ENCODE results near the gene SATL1.
"Not testable (repeated sequence)": the region's sequence is repeated elsewhere in the genome, so short reads cannot be mapped to it uniquely, and the experiment has no call there.

The SATL1 gene

GRCh38 chrX:85243761-85244449 is at the start of gene SATL1, which contains the start of gene ZNF711:
Gene SATL1 (minus strand): TSS chrX:85243779. CDS start chrX:85108968, 134,811 bp downstream.
Gene ZNF711 (plus strand): TSS chrX:85243991. CDS start chrX:85247573, 3,582 bp downstream.
- peak within 1 kb of the TSS; percentile 80 for H3K4me3 ChIP-seq (replicated peaks; ENCODE audit: low read depth, low read length)
- no peak for TF ChIP-seq CTCF (IDR thresholded peaks at IDR 0.05; ENCODE audit: insufficient read depth, low read length, poor library complexity, severe bottlenecking)
- no peaks in the 10 kb centered on the region for H3K36me3 ChIP-seq (ENCODE audit: control insufficient read depth, insufficient read depth, low read length)
- no peaks in the 10 kb centered on the region for H3K27me3 ChIP-seq (replicated peaks; ENCODE audit: control insufficient read depth, insufficient read depth, low read length)
- DNase-seq (ENCODE audit: extremely low read depth, insufficient read length) = peak; percentile 36

- no peaks in the 10 kb centered on the region for H3K27me3 ChIP-seq (replicated peaks; ENCODE audit: control insufficient read depth, insufficient read depth, low read length)
- no peaks in the 10 kb centered on the region for H3K36me3 ChIP-seq (ENCODE audit: control insufficient read depth, insufficient read depth, low read length)
- DNase-seq (ENCODE audit: extremely low read depth, insufficient read length) = no peak
- TF ChIP-seq CTCF (IDR thresholded peaks at IDR 0.05; ENCODE audit: insufficient read depth, low read length, poor library complexity, severe bottlenecking) = peak; percentile 10
- H3K4me3 ChIP-seq (replicated peaks; ENCODE audit: low read depth, low read length) = no peak overlapping the region
Observed at GRCh38 chrX:85288992-85289723, 45.6 kb upstream of the SATL1 start.

- H3K27me3 ChIP-seq (replicated peaks; ENCODE audit: control insufficient read depth, insufficient read depth, low read length); DNase-seq (ENCODE audit: extremely low read depth, insufficient read length); H3K4me3 ChIP-seq (replicated peaks; ENCODE audit: low read depth, low read length); H3K36me3 ChIP-seq (ENCODE audit: control insufficient read depth, insufficient read depth, low read length): not testable (repeated sequence)
Observed at GRCh38 chrX:85285286-85285685, 41.7 kb upstream of the SATL1 start.

- H3K27me3 ChIP-seq (replicated peaks; ENCODE audit: control insufficient read depth, insufficient read depth, low read length) = no peaks in the 10 kb centered on the region
- H3K4me3 ChIP-seq (replicated peaks; ENCODE audit: low read depth, low read length) = peak overlapping the region; percentile 80
- DNase-seq (ENCODE audit: extremely low read depth, insufficient read length) = peak; percentile 40
- no peak for TF ChIP-seq CTCF (IDR thresholded peaks at IDR 0.05; ENCODE audit: insufficient read depth, low read length, poor library complexity, severe bottlenecking)
- H3K36me3 ChIP-seq (ENCODE audit: control insufficient read depth, insufficient read depth, low read length) = no peaks in the 10 kb centered on the region
Observed at GRCh38 chrX:85244450-85245211, 1.1 kb upstream of the SATL1 start.

- Histone ChIP-seq H3K36me3 (ENCODE audit: control insufficient read depth, insufficient read depth, low read length) (no peaks in the 10 kb centered on the region), H3K27me3 (replicated peaks; ENCODE audit: control insufficient read depth, insufficient read depth, low read length) (no peaks in the 10 kb centered on the region), H3K4me3 (replicated peaks; ENCODE audit: low read depth, low read length) (no peak overlapping the region)
- TF ChIP-seq CTCF (IDR thresholded peaks at IDR 0.05; ENCODE audit: insufficient read depth, low read length, poor library complexity, severe bottlenecking) = no peak
- no peak for DNase-seq (ENCODE audit: extremely low read depth, insufficient read length)
Observed at GRCh38 chrX:85243155-85243554, 424 bp downstream of the SATL1 start.

GRCh38 chrX:85223359-85223758 is 20.2 kb downstream of the SATL1 start:
- Histone ChIP-seq H3K36me3 (ENCODE audit: control insufficient read depth, insufficient read depth, low read length) (no peaks in the 10 kb centered on the region), H3K27me3 (replicated peaks; ENCODE audit: control insufficient read depth, insufficient read depth, low read length) (no peaks in the 10 kb centered on the region), H3K4me3 (replicated peaks; ENCODE audit: low read depth, low read length) (no peak overlapping the region)
- TF ChIP-seq CTCF (IDR thresholded peaks at IDR 0.05; ENCODE audit: insufficient read depth, low read length, poor library complexity, severe bottlenecking) = no peak
- DNase-seq (ENCODE audit: extremely low read depth, insufficient read length) = no peak
